Measurements from ENCODE around the gene ATXN2.

Gene ATXN2

DNA sequence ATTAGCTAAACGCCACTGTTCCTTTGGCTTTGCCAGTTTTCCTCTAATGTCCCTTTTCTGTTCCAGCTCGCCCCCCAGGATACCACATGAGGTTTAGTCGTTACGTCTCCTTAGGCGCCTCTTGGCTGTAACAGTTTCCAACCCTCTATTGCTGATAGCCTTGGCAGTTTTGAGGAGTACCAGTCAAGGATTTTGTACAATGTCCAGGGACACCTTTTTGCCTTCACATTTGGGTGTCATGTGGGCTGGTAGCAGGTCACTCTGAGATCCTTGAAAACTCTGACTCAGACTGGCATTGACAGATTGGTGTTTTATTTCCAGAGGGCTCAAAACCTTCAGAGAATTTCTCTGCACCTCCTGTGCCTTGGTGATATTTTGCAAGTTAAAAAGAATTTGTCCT, 179.3 kb downstream of the ATXN2 start:
- no peak overlapping the region for H3K4me3 ChIP-seq (ENCODE audit: low read length)
- peaks cover 25% of the 10 kb centered on the region for H3K36me3 ChIP-seq (ENCODE audit: insufficient read depth, low read length)
- 95% methylated on average over 5 of the region's 5 CpGs for WGBS
- no peaks in the 10 kb centered on the region for H3K9me3 ChIP-seq (ENCODE audit: insufficient read depth, low read depth, low read length)
- no peaks in the 10 kb centered on the region for H3K27me3 ChIP-seq (ENCODE audit: insufficient read depth, low read length)
- H3K4me1 ChIP-seq (ENCODE audit: insufficient read depth, low read length), result peaks cover 17% of the 10 kb centered on the region
- no peak overlapping the region for H3K27ac ChIP-seq (ENCODE audit: low read depth, low read length)
- H3K9ac ChIP-seq (ENCODE audit: low read depth, low read length), result no peak overlapping the region

DNA sequence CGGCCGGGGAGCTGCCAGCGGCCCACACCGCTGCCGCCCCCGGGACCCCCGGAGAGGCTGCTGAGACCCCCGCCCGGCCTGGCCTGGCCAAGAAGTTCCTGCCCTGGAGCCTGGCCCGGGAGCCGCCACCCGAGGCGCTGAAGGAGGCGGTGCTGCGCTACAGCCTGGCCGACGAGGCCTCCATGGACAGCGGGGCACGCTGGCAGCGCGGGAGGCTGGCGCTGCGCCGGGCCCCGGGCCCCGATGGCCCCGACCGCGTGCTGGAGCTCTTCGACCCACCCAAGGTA, 180.6 kb downstream of the ATXN2 start:
- no peak overlapping the region for H3K4me3 ChIP-seq (ENCODE audit: low read length)
- no peak overlapping the region for H3K9ac ChIP-seq (ENCODE audit: low read depth, low read length)
- H3K27me3 ChIP-seq (ENCODE audit: insufficient read depth, low read length), result no peaks in the 10 kb centered on the region
- H3K4me1 ChIP-seq (ENCODE audit: insufficient read depth, low read length), result peaks cover 12% of the 10 kb centered on the region; the same call in 1 of the 2 replicates
- 97% methylated on average over 30 of the region's 30 CpGs for WGBS
- H3K9me3 ChIP-seq (ENCODE audit: insufficient read depth, low read depth, low read length), result no peaks in the 10 kb centered on the region
- no peak overlapping the region for H3K27ac ChIP-seq (ENCODE audit: low read depth, low read length)
- H3K36me3 ChIP-seq (ENCODE audit: insufficient read depth, low read length), result peaks cover 25% of the 10 kb centered on the region

DNA sequence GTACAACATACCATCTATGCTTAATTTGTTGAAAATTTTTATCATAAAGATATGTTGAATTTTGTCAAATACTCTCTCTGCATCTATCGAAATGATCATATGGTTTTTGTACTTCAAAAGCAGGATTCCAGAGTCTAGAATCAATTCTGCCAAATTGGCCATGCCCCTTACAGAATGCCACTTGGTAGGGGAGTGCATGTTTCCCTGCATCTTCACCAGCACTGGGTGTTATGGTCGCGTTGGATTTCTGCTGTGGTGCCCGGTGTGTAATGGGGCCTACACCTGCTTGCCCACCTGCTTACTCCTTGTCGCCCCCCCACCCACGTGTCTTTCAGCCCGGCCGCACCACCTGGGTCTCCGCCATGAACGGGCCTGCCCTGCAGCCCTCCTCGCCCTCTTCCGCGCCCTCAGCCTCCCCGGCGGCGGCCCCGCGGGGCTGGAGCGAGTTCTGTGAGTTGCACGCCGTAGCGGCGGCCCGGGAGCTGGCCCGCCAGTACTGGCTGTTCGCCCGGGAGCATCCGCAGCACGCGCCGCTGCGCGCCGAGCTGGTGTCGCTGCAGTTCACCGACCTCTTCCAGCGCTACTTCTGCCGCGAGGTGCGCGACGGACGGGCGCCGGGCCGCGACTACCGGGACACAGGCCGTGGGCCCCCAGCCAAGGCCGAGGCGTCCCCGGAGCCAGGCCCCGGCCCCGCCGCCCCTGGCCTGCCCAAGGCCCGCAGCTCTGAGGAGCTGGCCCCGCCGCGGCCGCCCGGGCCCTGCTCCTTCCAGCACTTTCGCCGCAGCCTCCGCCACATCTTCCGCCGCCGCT, 181.1 kb downstream of the ATXN2 start:
- Histone ChIP-seq H3K27ac (ENCODE audit: low read depth, low read length) (no peak overlapping the region), H3K36me3 (ENCODE audit: insufficient read depth, low read length) (peaks cover 25% of the 10 kb centered on the region), H3K4me3 (ENCODE audit: low read length) (no peak overlapping the region), H3K9ac (ENCODE audit: low read depth, low read length) (no peak overlapping the region), H3K9me3 (ENCODE audit: insufficient read depth, low read depth, low read length) (no peaks in the 10 kb centered on the region), H3K4me1 (ENCODE audit: insufficient read depth, low read length) (peaks cover 17% of the 10 kb centered on the region; the same call in 1 of the 2 replicates), H3K27me3 (ENCODE audit: insufficient read depth, low read length) (no peaks in the 10 kb centered on the region)
- WGBS, result 96% methylated on average over 67 of the region's 67 CpGs

DNA sequence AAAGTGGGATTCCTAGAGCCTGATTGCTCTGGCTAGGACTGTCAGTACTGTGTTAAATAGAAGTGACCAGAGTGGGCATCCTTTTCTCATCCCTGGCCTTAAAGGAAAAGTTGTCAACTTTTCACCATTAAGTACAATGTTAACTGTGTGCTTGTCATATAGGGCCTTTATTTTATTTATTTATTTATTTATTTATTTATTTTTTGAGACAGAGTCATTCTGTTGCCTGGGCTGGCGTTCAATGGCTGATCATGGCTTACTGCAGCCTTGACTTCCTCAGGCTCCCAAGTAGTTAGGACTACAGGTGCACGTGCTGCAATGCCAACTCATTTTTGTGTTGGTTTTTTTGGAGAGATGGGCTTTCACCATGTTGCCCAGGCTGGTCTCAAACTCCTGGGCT, 181.8 kb downstream of the ATXN2 start:
- no peak overlapping the region for H3K9ac ChIP-seq (ENCODE audit: low read depth, low read length)
- peaks cover 23% of the 10 kb centered on the region for H3K4me1 ChIP-seq (ENCODE audit: insufficient read depth, low read length)
- no peaks in the 10 kb centered on the region for H3K27me3 ChIP-seq (ENCODE audit: insufficient read depth, low read length)
- H3K36me3 ChIP-seq (ENCODE audit: insufficient read depth, low read length), result peaks cover 25% of the 10 kb centered on the region
- 95% methylated on average over 2 of the region's 2 CpGs for WGBS
- no peak overlapping the region for H3K4me3 ChIP-seq (ENCODE audit: low read length)
- no peak overlapping the region for H3K27ac ChIP-seq (ENCODE audit: low read depth, low read length)
- no peaks in the 10 kb centered on the region for H3K9me3 ChIP-seq (ENCODE audit: insufficient read depth, low read depth, low read length)

DNA sequence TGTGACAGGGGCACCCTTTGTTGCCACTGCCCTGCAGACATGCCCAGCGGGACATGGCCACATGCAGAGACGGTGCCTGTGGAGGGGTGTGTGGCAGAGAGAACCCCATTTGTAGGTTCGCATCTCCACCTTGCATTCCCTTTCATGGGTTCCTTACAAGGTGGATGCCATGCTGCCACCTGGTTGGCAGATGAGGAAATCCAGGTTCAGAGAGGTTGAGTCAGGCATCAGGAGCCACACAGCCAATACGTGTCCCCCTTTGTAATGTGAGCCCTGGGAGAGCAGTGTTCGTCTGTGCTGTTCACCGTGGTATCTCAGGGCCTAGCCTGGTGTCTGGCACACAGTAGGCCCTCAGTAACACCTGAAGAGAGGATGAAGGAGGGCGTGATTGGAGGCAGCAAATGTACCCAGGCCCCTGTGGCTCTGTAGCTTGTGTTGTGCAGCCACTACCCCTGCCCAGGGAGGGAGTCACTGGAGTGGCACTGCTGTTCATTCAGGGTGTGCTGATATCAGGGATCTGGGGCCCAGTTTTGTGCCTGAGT, 184.3 kb downstream of the ATXN2 start:
- Histone ChIP-seq H3K4me1 (ENCODE audit: insufficient read depth, low read length) (peaks cover 38% of the 10 kb centered on the region), H3K36me3 (ENCODE audit: insufficient read depth, low read length) (peaks cover 11% of the 10 kb centered on the region), H3K9me3 (ENCODE audit: insufficient read depth, low read depth, low read length) (no peaks in the 10 kb centered on the region), H3K27me3 (ENCODE audit: insufficient read depth, low read length) (no peaks in the 10 kb centered on the region), H3K27ac (ENCODE audit: low read depth, low read length) (no peak overlapping the region), H3K9ac (ENCODE audit: low read depth, low read length) (no peak overlapping the region), H3K4me3 (ENCODE audit: low read length) (no peak overlapping the region)
- 94% methylated on average over 7 of the region's 7 CpGs for WGBS

DNA sequence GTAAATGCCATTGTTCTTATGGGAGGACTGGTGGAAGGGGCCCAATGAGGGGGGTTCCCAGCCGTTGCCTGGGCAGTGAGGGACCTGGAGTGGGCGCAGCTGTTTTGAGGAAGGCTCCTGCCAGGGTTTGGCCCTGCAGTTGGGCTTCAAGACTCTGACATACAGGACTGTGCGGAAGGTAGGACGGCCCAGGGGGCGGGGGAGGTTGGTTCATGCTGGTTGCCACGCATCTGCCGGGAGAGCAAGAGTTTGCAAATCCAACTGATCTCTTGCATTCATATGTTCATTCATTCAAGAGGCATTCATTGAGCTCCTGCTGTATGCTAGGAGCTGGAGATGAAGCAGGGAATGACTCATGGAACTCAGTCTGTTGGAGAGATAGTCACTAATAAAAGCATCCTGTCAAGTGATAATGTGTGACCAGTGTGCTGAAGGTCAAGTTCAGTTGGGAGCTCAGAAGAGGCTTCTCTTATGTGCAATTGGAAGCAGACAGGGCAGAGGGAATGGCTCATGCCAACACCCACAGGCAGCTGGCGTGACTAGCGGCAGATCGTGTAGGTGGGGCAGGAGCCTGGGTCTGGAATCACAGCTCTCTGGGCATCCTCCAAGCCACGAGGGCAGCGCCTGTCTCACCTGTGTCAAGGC, 185.6 kb downstream of the ATXN2 start:
- Histone ChIP-seq H3K9ac (ENCODE audit: low read depth, low read length) (0 out of 2 replicates have a peak overlapping the region, but pooled peaks have one; percentile 5), H3K27ac (ENCODE audit: low read depth, low read length) (peak overlapping the region; percentile 1; the same call in 1 of the 2 replicates), H3K4me1 (ENCODE audit: insufficient read depth, low read length) (peaks cover 42% of the 10 kb centered on the region), H3K36me3 (ENCODE audit: insufficient read depth, low read length) (no peaks in the 10 kb centered on the region; the same call in 1 of the 2 replicates), H3K27me3 (ENCODE audit: insufficient read depth, low read length) (no peaks in the 10 kb centered on the region), H3K4me3 (ENCODE audit: low read length) (no peak overlapping the region), H3K9me3 (ENCODE audit: insufficient read depth, low read depth, low read length) (no peaks in the 10 kb centered on the region)
- WGBS, result 65% methylated on average over 12 of the region's 12 CpGs

DNA sequence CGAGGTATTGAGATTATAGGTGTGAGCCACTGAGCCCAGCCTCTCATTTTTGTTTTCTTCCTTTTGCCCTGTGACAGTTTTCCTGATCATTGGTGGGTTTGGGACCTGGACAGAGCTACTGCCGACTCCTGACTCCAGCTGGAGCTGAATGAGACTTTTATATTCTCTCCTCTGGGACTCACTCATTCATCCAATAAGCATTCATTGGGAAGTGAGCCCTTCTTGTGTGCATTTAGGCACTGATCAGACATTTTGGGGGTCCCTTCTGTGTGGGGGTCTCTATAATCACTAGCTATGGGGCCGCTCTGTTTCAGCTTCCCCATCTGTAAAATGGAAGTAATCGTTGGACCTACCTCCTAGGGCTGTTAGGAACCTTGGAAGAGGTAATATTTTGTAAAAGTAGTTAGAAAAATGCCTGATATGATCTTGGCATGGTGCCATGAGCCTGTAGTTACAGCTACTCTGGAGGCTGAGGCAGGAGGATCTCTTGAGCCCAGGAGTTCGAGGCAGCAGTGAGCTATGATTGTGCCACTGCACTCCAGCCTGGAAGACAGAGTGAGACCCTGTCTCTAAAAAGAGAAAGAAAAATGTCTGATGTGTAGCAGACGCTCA, 186.2 kb downstream of the ATXN2 start:
- peak overlapping the region; percentile 86; the same call in 1 of the 2 replicates for H3K27ac ChIP-seq (ENCODE audit: low read depth, low read length)
- no peaks in the 10 kb centered on the region for H3K27me3 ChIP-seq (ENCODE audit: insufficient read depth, low read length)
- H3K4me1 ChIP-seq (ENCODE audit: insufficient read depth, low read length), result peaks cover 42% of the 10 kb centered on the region
- no peaks in the 10 kb centered on the region; the same call in 1 of the 2 replicates for H3K36me3 ChIP-seq (ENCODE audit: insufficient read depth, low read length)
- no peak overlapping the region for H3K4me3 ChIP-seq (ENCODE audit: low read length)
- H3K9ac ChIP-seq (ENCODE audit: low read depth, low read length), result no peak overlapping the region
- no peaks in the 10 kb centered on the region for H3K9me3 ChIP-seq (ENCODE audit: insufficient read depth, low read depth, low read length)
- WGBS, result 79% methylated on average over 6 of the region's 6 CpGs

DNA sequence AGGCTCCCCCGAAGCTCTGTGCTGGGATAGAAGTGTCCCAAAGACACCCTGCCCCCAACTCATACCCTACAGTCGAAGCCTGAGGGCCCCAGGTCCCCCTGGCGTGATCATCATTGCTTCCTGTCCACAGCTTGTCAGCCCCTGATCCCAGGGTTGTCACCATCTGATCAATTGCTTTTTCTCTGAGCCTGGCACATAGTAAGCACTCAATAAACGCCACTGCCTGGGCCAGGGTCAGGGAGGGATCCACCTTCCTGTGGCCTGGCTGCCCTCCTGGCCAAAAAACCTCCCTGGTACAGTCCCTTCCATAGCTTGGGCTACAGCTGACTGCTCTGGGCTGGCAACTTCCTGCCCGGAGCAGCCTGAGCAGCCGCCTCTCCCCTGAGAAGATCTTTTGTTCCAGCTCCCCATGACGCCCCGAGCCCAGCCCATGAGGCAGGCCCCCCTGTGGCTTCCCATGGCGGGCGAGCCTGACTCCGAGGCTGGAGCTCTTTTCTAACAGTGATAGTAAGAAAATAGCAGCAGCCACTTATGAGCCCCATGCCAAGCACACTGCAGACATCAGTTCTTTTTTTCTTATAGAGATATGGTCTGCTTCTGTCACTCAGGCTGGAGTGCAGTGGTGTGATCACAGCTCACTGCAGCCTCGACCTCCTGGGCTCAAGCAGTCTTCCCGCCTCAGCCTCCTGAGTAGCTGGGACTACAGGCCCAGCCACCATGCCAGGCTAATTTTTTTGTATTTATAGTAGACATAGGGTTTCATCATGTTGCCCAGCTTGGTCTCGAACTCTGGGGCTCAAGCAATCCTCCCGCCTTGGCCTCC, 186.9 kb downstream of the ATXN2 start:
- no peaks in the 10 kb centered on the region for H3K36me3 ChIP-seq (ENCODE audit: insufficient read depth, low read length)
- H3K9ac ChIP-seq (ENCODE audit: low read depth, low read length), result peak overlapping the region; percentile 46
- peak overlapping the region; percentile 86 for H3K27ac ChIP-seq (ENCODE audit: low read depth, low read length)
- WGBS, result 35% methylated on average over 15 of the region's 15 CpGs
- no peaks in the 10 kb centered on the region for H3K9me3 ChIP-seq (ENCODE audit: insufficient read depth, low read depth, low read length)
- H3K4me3 ChIP-seq (ENCODE audit: low read length), result no peak overlapping the region
- H3K27me3 ChIP-seq (ENCODE audit: insufficient read depth, low read length), result no peaks in the 10 kb centered on the region
- peaks cover 49% of the 10 kb centered on the region for H3K4me1 ChIP-seq (ENCODE audit: insufficient read depth, low read length)

DNA sequence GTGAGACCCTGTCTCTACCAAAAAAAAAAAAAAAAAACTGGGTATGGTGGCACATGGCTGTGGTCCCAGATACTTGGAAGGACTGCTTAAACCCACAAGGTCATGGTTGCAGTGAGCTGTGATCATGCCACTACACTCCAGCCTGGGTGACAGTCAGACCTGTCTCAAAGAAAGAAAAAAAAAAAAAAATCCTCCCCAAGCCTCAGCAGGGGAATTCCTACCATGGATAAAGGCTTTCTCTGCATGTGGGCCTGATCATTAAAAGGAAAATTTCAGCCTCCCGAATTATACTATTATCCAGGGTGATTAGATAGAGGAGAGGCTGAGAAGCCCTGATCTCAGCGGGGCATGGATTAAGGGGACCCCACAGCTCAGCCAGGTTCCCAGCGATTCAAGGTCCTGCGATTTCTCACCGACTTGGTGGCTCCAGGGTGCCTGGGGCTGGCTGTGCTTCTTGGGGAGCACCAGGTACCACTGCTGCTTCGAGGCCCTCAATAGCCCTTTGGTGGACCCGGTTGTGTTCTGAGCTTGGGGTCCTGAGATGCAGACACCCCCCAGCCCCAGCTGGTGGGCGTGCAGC, 187.8 kb downstream of the ATXN2 start:
- 70% methylated on average over 7 of the region's 8 CpGs for WGBS
- Histone ChIP-seq H3K36me3 (ENCODE audit: insufficient read depth, low read length) (no peaks in the 10 kb centered on the region), H3K9ac (ENCODE audit: low read depth, low read length) (peak overlapping the region; percentile 46; the same call in 1 of the 2 replicates), H3K27ac (ENCODE audit: low read depth, low read length) (peak overlapping the region; percentile 86; the same call in 1 of the 2 replicates), H3K27me3 (ENCODE audit: insufficient read depth, low read length) (no peaks in the 10 kb centered on the region), H3K4me1 (ENCODE audit: insufficient read depth, low read length) (peaks cover 49% of the 10 kb centered on the region), H3K9me3 (ENCODE audit: insufficient read depth, low read depth, low read length) (no peaks in the 10 kb centered on the region), H3K4me3 (ENCODE audit: low read length) (no peak overlapping the region)

DNA sequence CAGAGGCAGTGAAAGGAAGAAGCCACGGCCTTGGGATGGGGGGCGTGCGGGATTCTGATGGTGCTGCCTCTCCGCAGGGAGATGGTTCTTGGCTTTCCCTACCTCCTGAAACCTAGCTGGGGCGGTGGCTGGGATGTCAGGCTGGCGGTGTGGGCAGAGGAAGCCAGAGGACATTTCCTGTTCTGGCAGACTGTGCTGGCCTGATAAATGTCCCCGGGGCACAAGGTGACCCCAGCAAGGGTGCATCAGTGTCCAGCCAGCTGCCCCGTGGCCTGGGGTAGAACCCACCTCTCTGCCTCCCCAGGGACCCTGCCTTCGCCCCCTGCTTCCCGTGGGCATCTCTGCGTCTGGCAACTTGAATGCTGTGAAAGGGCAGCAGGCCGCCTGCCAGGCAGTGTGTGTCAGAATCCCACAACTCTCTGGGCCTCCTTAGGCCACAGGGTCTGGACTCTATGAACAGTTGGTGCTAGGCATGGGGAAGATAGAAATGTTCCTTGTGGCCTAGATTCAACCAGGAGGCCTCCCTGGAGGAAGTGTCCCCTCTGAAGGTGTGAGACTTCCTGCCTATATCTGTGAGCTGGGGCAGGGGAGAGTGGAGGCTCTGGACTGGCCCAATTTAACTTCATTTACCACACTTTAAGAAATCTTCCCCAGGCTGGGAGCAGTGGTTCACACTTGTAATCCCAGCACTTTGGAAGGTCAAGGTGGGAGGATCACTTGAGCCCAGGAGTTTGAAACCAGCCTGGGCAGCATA, 188.5 kb downstream of the ATXN2 start:
- 88% methylated on average over 12 of the region's 12 CpGs for WGBS
- Histone ChIP-seq H3K9me3 (ENCODE audit: insufficient read depth, low read depth, low read length) (no peaks in the 10 kb centered on the region), H3K4me3 (ENCODE audit: low read length) (no peak overlapping the region), H3K27me3 (ENCODE audit: insufficient read depth, low read length) (no peaks in the 10 kb centered on the region), H3K27ac (ENCODE audit: low read depth, low read length) (peak overlapping the region; percentile 54; the same call in 1 of the 2 replicates), H3K4me1 (ENCODE audit: insufficient read depth, low read length) (peaks cover 49% of the 10 kb centered on the region), H3K9ac (ENCODE audit: low read depth, low read length) (no peak overlapping the region), H3K36me3 (ENCODE audit: insufficient read depth, low read length) (no peaks in the 10 kb centered on the region)
